H4 (cell line): ENCODE measurements around the gene CDC42BPA. TPM values are rescaled to one million over a fixed set of nuclear protein-coding genes. Genes with fewer than 3 reads are reported as not detected.
"Not testable (repeated sequence)": the region's sequence is repeated elsewhere in the genome, so short reads cannot be mapped to it uniquely, and the experiment has no call there.

ENCODE experiments used
- DNase-seq: peaks from one replicate; pipeline ENCODE4 v3.0.0-alpha.2; 2015; ENCODE audit warnings: low spot score
- total RNA-seq: library from RNA; depleted of rRNA; stranded (reverse); fragments of >200 nt; shearing (Covaris generic); gene quantifications from 2 replicates; pipeline ENCODE4 v1.2.3, GENCODE V29; 2014

CDC42BPA gene
- total RNA-seq, 1 experiment from 2014 or later = 13.5 TPM

DNA sequence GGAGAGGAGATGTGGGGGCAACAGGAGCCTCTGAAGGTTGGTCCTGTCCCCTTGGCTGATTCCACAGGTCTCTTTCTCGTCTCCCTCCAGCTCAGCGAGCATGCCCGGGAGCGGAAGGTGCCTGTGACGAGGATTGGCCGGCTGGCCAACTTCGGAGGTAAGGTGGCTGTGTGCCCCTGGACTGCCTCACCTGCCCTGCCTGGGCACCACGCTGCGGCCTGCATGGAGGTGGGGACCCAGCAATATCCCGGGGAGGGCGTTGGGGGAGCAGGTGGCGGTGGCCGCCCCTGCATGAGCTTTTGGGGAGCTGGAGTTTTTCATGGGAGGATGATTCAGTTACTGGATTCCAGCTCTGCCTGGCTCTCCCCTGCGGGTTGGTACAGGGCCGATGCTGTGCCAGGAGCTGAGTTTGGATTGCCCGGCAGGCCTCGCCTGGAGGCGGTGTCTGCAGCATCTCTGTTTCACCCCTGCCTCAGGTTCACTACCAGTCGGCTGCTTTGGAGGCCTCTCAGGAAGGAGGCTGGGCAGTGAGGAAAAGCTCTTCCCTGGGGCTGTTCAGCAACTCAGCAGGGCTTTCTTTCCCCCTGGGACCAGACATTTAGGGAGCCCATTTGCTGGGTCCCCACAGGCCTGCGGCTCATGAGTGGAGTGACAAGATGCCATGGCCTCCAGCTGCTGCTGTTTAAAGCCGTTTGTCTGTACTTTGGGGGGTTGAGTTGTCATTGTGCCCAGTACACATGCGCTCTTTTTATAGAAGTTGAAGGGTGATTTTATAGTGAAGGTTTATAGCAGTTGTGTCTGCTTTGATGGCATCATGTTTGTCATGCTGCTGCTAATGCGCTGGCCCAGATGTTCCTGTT is 352.5 kb downstream of the CDC42BPA start:
- no peak for DNase-seq

DNA sequence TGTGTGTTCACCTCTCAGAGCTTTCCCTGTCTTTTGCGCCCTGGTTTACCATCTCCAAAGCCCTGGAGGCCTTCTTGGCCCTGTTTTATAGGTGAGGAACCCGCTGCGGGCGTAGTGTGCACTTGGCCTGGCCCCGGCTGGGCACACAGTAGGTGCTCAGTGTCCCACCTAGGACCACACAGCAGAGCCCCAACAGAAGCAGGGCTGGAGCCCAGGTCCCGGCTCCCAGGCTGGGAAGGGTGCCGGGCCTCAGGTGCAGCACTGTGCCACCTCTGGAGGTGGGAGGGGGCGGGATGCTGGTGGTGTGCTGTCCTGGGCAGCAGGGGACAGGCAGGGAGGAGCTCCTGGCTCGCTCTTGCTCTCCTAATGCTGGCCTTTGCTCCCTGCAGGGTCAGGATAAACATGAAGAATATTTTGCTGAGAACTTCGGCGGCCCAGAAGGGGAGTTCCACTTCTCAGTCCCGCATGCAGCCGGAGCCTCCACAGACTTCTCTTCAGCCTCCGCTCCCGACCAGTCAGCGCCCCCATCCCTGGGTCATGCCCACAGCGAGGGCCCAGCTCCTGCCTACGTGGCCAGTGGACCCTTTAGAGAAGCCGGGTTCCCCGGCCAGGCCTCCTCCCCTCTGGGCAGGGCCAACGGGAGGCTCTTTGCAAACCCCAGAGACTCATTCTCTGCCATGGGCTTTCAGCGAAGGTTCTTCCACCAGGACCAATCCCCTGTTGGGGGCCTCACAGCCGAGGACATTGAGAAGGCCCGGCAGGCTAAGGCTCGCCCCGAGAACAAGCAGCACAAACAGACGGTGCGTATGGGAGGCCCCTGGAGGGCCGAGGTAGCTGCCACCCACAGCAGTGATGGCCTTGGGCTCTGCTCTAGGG is 353.4 kb downstream of the CDC42BPA start:
- no peak for DNase-seq

DNA sequence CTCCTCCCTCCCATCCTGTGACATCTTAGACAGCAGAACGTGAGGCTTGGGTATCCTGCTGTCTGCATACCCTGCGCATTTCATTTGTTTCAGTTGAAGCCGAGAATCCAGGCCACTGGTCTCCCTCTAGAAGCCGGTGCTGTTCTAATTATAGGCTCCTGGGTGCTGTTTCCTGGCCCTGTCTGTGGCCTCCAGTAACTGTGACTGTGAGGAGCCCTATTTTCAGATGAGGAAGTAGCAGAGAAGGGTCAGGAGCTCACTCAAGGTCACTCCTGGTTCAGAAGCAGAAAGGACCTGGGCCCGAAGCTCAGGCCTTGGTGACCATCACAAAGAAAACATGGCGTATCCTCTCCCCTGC is 354.2 kb downstream of the CDC42BPA start:
- DNase-seq = no peak

DNA sequence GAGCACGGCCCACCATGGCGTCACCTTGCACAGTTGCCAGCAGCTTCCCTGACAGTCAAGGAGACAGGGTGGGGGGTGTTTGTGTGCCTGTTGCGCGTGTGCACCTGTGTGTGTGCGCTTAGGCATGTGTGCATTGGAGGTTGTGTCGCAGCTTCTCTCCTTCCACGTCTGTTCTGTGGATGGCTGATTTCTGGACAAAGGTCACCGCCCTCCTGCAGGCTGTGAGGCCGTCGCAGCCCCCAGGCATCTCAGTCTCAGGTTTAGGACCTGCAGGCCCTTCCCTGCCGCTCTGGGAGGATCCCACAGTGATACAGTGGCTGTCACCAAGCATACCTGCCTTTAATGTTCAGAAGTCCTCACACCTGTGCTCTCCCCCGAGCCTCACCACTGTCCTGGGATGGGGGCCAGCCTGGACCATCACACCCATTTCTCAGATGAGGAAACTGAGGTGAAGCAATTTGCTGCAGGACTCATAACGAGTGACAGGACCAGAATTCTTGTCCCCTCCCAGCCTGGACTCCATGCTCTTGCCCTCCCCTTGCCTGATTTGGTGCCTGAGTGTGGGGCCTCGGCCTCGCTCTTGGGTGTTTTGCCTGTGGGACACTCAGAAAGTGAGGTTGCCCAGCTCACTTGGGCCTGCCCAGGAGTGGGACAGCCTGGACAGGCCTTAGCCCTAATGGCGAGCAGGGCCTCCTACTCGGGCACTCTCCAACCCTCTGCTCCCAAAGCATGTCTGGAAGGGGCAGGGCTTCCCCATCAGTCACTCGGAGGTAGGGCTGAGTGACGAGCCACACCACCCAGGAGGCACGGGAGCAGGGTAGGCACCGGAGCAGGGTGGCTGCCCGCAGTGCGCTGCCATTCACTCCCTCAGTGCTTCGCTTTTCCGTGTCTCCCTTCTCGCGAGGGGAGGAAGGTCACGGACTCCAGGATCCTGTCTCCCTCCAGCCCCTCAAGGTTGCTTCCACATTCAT is 355.6 kb downstream of the CDC42BPA start:
- DNase-seq = no peak

- no peak for DNase-seq
Observed at GRCh38 chr1:226960944-226961765, 357.1 kb downstream of the CDC42BPA start.

- no peak for DNase-seq
Observed at GRCh38 chr1:226960256-226960655, 358.0 kb downstream of the CDC42BPA start.

- no peak for DNase-seq
Observed at GRCh38 chr1:226958300-226958699, 360.0 kb downstream of the CDC42BPA start.

DNA sequence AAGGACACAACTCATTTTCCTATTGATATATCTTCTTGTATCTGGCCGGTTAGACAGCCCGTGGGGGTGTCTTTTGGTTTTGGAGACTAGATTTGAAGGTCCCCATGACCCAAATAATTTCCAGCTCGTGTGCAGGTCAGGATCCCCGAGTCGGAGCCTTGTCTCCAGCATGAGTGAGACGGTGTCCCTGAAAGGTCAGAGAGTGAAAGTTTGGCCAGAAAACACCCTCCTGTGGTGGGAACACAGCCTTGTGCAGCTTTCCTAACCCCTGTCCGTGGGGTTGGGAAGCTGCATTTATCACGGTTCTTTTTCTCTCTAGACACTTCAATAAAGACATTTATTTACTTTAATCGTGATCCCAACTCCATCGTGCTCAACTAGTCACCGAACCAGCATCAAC is 360.6 kb downstream of the CDC42BPA start:
- DNase-seq = no peak

GRCh38 chr1:226956942-226957713 is 361.2 kb downstream of the CDC42BPA start:
- DNase-seq = no peak

DNA sequence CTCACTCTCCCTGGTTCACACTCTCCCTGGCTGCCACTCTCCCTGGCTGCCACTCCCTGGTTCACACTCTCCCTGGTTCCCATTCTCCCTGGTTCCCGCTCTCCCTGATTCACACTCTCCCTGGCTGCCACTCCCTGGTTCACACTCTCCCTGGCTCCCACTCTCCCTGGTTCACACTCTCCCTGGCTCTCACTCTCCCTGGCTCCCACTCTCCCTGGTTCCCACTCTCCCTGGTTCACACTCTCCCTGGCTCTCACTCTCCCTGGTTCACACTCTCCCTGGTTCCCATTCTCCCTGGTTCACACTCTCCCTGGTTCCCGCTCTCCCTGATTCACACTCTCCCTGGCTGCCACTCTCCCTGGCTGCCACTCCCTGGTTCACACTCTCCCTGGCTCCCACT is 362.4 kb downstream of the CDC42BPA start:
- DNase-seq = not testable (repeated sequence)

- no peak for DNase-seq
Observed at GRCh38 chr1:226954777-226955176, 363.5 kb downstream of the CDC42BPA start.

DNA sequence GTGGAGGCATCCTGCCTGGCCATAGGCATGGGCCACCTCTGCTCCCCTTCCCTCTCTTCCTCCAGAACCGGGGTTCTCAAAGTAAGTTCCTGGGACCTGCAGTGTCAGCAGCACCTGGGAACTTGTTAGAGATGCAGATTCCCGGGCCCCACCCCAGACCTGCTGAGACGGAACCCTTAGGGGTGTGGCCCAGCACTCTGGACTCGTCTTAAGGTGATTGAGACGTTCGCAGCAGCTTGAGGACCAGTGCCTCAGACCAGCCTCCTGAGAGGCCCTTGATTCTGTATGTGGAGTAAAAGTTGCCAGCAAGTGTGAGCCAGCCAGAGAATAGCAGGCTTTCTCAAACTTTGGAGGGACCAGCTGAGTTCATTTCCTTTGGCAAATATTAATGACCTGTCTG is 364.0 kb downstream of the CDC42BPA start:
- DNase-seq = no peak

DNA sequence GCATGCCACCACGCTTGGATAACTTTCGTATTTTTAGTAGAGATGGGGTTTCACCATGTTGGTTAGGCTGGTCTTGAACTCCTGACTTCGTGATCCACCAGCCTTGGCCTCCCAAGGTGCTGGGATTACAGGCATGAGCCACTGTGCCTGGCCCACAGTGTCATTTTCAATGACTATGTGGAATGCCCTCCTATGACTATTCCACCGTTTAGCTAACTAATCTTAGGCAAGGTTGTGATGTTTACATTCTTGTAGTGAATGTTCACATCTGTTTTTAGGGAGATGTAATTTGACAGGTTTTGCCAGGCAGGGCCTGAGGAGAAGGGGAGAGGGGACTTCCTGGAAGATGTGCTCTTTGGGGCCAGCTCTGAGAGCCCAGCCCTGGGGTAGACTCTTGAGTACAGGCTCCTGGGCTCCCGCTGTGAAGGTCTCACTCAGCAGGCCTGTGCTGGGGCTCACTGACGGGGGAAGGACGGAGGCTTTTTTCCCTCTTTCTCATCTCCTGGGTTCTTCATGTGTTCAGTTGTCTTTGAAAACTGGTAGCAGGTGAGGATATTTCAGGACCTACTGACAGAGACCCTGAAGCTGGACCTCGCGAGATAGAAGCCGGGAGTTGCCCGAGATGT is 365.0 kb downstream of the CDC42BPA start:
- no peak for DNase-seq

DNA sequence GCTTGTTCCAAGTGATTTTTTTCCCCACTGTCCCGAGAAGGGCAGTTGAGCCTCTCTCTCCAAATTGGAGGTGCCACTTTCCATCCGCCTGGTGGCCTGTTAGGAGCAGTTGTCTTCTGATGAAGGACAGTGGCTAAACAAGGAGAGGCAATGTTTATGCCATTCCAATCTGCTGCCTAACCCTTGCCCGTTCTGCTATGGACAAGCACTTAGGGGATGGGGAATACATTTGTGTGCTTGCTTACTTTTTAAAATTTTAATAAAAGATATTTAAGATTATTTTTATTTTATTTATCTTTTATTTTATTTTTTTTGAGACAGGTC is 366.2 kb downstream of the CDC42BPA start:
- DNase-seq = no peak

DNA sequence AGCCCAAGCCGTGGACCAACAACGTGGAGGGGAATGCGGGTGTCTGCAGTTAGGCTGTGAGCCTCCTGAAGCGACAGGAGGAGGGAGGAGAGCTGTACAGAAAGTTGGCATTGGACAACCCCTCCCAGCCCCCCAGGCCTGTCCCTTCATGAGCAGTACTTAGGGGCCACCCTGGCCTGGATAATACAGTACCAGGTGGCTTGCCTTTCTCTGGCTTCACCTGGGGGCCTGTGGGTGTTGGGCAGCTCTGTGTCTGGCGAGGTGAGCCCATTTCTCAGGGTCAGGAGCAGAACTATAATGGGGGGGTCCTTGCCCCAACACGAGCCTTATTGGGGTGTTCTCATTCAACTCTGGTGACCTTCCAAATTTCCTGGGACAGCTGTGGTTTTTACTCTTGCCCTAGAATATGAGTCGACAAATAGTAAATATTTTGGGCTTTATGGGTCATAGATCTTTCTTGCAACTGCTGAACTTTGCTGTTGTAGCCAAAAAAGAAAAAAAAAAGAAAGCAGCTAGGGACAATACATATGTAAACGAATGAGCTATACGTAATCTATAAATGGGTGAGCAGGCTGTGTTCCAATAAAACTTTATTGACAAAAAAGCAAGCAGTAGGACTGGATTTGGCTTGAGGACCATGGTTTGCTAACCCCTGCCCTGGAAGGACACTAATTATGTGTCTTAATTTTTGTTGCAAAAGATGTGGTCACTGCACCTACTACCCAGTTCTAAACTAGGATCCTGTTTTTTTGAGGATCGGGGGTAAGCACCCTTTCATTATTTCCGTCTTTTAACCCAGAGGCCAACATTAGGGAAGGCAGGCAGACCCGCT is 366.8 kb downstream of the CDC42BPA start:
- DNase-seq = no peak

DNA sequence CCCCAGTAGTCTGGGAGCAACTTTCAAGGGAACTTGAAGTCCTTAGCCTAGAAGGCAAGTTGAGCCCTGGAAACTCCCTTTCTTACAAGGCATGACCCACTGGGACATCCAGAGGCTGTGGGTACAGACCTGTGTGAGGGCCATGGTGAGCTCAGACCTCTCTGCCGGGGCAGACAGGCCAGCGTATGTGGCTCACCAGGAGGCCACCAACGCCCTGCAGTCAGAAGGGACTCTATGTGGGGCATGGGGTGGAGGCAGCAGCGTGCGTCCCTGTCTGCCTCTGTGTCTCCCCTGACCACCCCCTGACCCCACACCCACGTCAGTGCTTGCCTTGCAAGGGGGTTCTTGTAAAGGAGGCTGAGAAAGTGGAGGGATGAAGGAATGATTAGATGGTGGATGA is 367.4 kb downstream of the CDC42BPA start:
- DNase-seq = no peak

DNA sequence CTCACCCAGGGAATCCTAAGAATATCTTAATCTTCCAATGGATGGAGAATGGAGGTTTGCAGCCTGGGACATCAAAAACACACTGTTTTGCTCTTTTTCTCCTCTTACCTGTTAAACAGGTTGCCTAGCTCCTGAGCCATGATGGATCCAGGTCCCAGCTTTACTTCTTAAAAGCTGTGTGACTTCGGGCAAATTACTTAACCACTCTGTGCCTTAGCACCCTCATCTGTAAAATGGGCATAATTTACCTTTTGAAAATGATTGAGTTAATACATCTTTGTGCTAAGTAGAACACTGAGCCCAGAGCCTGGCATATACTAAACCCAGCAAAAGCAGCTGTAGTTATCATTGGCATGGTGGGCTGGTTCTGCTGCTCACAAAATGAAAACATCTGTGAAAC is 368.0 kb downstream of the CDC42BPA start:
- DNase-seq = no peak

DNA sequence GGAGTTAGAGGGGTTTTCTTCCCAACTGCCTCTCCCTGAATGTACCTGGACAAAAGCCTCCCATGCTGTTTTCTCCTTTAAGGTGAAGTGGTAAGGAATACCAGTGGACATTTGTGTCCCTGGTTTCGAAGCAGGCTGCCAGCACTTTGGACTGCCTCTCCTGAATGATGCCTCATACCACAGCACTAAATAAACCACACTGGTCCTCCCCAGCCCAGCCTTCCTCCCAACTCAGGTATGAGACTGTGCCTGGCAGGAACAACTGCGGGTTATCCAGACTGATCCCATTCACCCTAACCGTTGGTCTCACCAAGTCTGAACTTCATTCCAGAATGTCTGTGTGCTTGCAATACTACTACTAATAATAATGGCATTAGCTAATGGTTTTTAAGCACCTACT is 368.9 kb downstream of the CDC42BPA start:
- DNase-seq = no peak

- DNase-seq = no peak
Observed at GRCh38 chr1:226948996-226949395, 369.3 kb downstream of the CDC42BPA start.
